ENCODE measurements around the gene CDCA8. TPM values are rescaled to one million over a fixed set of nuclear protein-coding genes. Genes with fewer than 3 reads are reported as not detected.

Gene CDCA8
- total RNA-seq, 1 experiment from 2014 or later = 48.5 TPM

DNA sequence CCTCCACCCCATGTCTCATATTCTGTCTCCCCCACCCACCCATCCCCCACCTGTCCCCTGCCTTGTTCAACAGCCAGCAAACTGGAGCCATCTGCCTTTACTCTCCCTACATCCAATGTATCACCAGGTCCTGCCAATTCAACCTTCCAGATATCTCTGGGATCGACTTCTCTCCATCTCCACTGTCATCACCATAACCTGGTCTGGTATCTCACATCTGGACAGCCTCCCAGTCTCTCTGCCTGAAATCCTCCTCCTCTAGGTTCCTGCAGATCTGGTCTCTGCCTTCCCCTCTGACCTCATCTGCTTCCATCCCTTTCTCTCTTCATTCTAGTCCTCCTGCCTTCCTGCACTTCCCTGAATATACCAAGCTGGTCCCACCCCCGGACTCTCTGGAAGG lies 22.2 kb upstream of the CDCA8 start:
- H2AFZ ChIP-seq (ENCODE audit: low read length) = no peak overlapping the region
- H3K23ac ChIP-seq (ENCODE audit: insufficient read length, low read depth, low read length) = no peak overlapping the region
- no peaks in the 10 kb centered on the region for H3K9me3 ChIP-seq (ENCODE audit: control insufficient read depth, low read depth, low read length)
- no peak overlapping the region for H3K14ac ChIP-seq (ENCODE audit: insufficient read depth, low read length)
- no peak for DNase-seq
- no peak overlapping the region for H2BK20ac ChIP-seq (ENCODE audit: low read depth, low read length, poor library complexity, severe bottlenecking)
- H2BK15ac ChIP-seq (ENCODE audit: low read depth, low read length) = no peak overlapping the region
- peaks cover 22% of the 10 kb centered on the region for H3K27me3 Mint-ChIP-seq (ENCODE audit: low read depth)
- H3K79me2 ChIP-seq (ENCODE audit: insufficient read depth, low read length) = no peaks in the 10 kb centered on the region
- H3K36me3 Mint-ChIP-seq (ENCODE audit: insufficient read depth in 1 of 3, low read depth in 3 of 3) = no peaks in the 10 kb centered on the region
- no peak overlapping the region for H3K27ac Mint-ChIP-seq
- H3K4me1 Mint-ChIP-seq = peaks cover 0 to 16% of the 10 kb centered on the region in 2 experiments; a peak in 3 of 4 replicates
- TF ChIP-seq, protein P1, sequence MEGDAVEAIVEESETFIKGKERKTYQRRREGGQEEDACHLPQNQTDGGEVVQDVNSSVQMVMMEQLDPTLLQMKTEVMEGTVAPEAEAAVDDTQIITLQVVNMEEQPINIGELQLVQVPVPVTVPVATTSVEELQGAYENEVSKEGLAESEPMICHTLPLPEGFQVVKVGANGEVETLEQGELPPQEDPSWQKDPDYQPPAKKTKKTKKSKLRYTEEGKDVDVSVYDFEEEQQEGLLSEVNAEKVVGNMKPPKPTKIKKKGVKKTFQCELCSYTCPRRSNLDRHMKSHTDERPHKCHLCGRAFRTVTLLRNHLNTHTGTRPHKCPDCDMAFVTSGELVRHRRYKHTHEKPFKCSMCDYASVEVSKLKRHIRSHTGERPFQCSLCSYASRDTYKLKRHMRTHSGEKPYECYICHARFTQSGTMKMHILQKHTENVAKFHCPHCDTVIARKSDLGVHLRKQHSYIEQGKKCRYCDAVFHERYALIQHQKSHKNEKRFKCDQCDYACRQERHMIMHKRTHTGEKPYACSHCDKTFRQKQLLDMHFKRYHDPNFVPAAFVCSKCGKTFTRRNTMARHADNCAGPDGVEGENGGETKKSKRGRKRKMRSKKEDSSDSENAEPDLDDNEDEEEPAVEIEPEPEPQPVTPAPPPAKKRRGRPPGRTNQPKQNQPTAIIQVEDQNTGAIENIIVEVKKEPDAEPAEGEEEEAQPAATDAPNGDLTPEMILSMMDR (conservative IDR thresholded peaks at IDR 0.05) = no peak
- H3K9ac ChIP-seq (ENCODE audit: extremely low read depth, insufficient read length, low read length) = no peak overlapping the region
- H3T11ph ChIP-seq (ENCODE audit: low read length) = no peak overlapping the region
- no CpG with 5 or more reads among the region's 2 CpGs for WGBS (ENCODE audit: extremely low coverage, insufficient read length, low lambda C conversion rate)
- H4K5ac ChIP-seq (ENCODE audit: insufficient read length, low read depth, low read length) = no peak overlapping the region
- H3K4me2 ChIP-seq (ENCODE audit: insufficient read depth, insufficient read length, low read length) = no peak overlapping the region
- no peaks in the 10 kb centered on the region for H4K20me1 ChIP-seq (ENCODE audit: control insufficient read depth, insufficient read depth, insufficient read length)
- H3K18ac ChIP-seq (ENCODE audit: insufficient read length, low read depth, low read length) = no peak overlapping the region
- no peak overlapping the region for H2BK120ac ChIP-seq (ENCODE audit: low read depth, low read length, poor library complexity, severe bottlenecking)
- H2BK12ac ChIP-seq (ENCODE audit: insufficient read length, low read depth, low read length) = no peak overlapping the region
- no peak overlapping the region for H3K4me3 Mint-ChIP-seq
- no peak overlapping the region for H3K27ac ChIP-seq (ENCODE audit: insufficient read length, low read depth, low read length)
- H4K8ac ChIP-seq (replicated peaks; ENCODE audit: insufficient read length, low read depth, low read length) = no peak overlapping the region
- H3K9me3 Mint-ChIP-seq = no peaks in the 10 kb centered on the region
- H4K91ac ChIP-seq (ENCODE audit: insufficient read length, low read depth, low read length) = no peak overlapping the region
- no peaks in the 10 kb centered on the region for H3K27me3 ChIP-seq (ENCODE audit: insufficient read depth, low read length)
- no peaks in the 10 kb centered on the region for H3K23me2 ChIP-seq (ENCODE audit: insufficient read length, low read depth, low read length, poor library complexity, severe bottlenecking)
- H3K79me1 ChIP-seq (ENCODE audit: insufficient read depth, low read depth, low read length, poor library complexity, severe bottlenecking) = no peaks in the 10 kb centered on the region
- no peak overlapping the region for H2BK5ac ChIP-seq (ENCODE audit: insufficient read length, low read length)
- H2AK5ac ChIP-seq (ENCODE audit: insufficient read length, low read length) = no peak overlapping the region
- no peak overlapping the region for H3K4ac ChIP-seq (ENCODE audit: low read depth, low read length)
- no peak overlapping the region for H3K56ac ChIP-seq (ENCODE audit: insufficient read length, low read depth, low read length)
- no peaks in the 10 kb centered on the region for H3K4me1 ChIP-seq (ENCODE audit: insufficient read depth, low read length)
